Fibroblast of gingiva (primary cell): ENCODE measurements around the gene NPEPL1.
"Not testable (repeated sequence)": the region's sequence is repeated elsewhere in the genome, so short reads cannot be mapped to it uniquely, and the experiment has no call there.

Source experiments
- DNase-seq: peaks from one replicate; pipeline ENCODE4 v3.0.0-alpha.2; 2011; ENCODE audit warnings: low read depth

The NPEPL1 gene

GRCh38 chr20:58714340-58714922 lies 21.8 kb downstream of the NPEPL1 start:
- no peak for DNase-seq

GRCh38 chr20:58714923-58715351 lies 22.3 kb downstream of the NPEPL1 start:
- no peak for DNase-seq

- no peak for DNase-seq
Measured at GRCh38 chr20:58715391-58715800, 22.8 kb downstream of the NPEPL1 start.

- no peak for DNase-seq
Measured at GRCh38 chr20:58715801-58716475, 23.3 kb downstream of the NPEPL1 start.

GRCh38 chr20:58716476-58717277 lies 24.1 kb downstream of the NPEPL1 start:
- DNase-seq = no peak

- no peak for DNase-seq
Measured at GRCh38 chr20:58717278-58718091, 24.9 kb downstream of the NPEPL1 start.

- DNase-seq = no peak
Measured at GRCh38 chr20:58718121-58718563, 25.5 kb downstream of the NPEPL1 start.

- no peak for DNase-seq
Measured at GRCh38 chr20:58718729-58719128, 26.1 kb downstream of the NPEPL1 start.

GRCh38 chr20:58719258-58719657 lies 26.7 kb downstream of the NPEPL1 start:
- DNase-seq = no peak

GRCh38 chr20:58719971-58720371 lies 27.4 kb downstream of the NPEPL1 start:
- no peak for DNase-seq

- no peak for DNase-seq
Measured at GRCh38 chr20:58720890-58721289, 28.3 kb downstream of the NPEPL1 start.

GRCh38 chr20:58721951-58722778 lies 29.6 kb downstream of the NPEPL1 start:
- no peak for DNase-seq

GRCh38 chr20:58722877-58723627 lies 30.5 kb downstream of the NPEPL1 start:
- DNase-seq = no peak

- DNase-seq = no peak
Measured at GRCh38 chr20:58723628-58723984, 31.0 kb downstream of the NPEPL1 start.

- not testable (repeated sequence) for DNase-seq
Measured at GRCh38 chr20:58726156-58726555, 33.6 kb downstream of the NPEPL1 start.

GRCh38 chr20:58731192-58731591 lies 38.6 kb downstream of the NPEPL1 start:
- no peak for DNase-seq

GRCh38 chr20:58737198-58737597 lies 44.6 kb downstream of the NPEPL1 start:
- DNase-seq = no peak

- DNase-seq = no peak
Measured at GRCh38 chr20:58740356-58741308, 48.0 kb downstream of the NPEPL1 start.

GRCh38 chr20:58741384-58741783 lies 48.8 kb downstream of the NPEPL1 start:
- no peak for DNase-seq
